Hematopoietic multipotent progenitor cell treated with erythropoietin and hydrocortisone succinate and interleukin-3 and kit ligand, for 6 days (in vitro differentiated cells): ENCODE results near the gene CCDC7.
"Not testable (repeated sequence)": the region's sequence is repeated elsewhere in the genome, so short reads cannot be mapped to it uniquely, and the experiment has no call there.

Experiments
- DNase-seq: peaks from one replicate; pipeline ENCODE4 v3.0.0-alpha.2; 2015

CCDC7 gene

GRCh38 chr10:32891261-32891660, 445.3 kb downstream of the CCDC7 start:
- DNase-seq = no peak

- peak; percentile 32 for DNase-seq
Observed at GRCh38 chr10:32893434-32893833, 447.5 kb downstream of the CCDC7 start.

GRCh38 chr10:32893916-32894664, 448.1 kb downstream of the CCDC7 start:
- DNase-seq = no peak

DNA sequence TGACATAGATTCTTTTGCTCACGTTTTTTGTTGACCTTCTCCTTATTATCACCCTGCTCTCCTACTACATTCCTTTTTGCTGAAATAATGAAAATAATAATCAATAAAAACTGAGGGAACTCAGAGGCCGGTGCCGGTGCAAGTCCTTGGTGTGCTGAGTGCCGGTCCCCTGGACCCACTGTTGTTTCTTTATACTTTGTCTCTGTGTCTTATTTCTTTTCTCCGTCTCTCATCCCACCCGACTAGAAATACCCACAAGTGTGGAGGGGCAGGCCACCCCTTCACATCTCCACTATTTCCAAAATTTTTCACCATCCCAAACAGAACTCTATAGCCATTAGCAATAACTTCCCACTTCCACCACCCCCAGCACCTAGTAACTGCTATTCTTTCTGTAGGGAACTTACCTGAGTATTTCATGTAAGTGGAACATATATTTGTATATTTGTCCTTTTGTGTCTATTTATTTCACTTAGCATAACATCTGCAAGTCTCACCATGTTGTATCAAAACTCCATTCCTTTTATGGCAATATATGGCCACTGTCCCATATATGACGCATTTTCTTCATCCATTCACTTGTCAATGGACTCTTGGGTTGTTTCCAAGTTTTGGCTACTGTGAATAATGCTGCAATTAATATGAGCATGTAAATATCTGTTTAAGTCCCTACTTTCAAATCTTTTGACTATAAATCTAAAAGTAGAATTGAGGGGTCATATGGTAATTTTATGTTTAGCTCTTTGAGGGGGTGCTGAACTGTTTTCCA, 449.4 kb downstream of the CCDC7 start:
- DNase-seq = not testable (repeated sequence)

DNA sequence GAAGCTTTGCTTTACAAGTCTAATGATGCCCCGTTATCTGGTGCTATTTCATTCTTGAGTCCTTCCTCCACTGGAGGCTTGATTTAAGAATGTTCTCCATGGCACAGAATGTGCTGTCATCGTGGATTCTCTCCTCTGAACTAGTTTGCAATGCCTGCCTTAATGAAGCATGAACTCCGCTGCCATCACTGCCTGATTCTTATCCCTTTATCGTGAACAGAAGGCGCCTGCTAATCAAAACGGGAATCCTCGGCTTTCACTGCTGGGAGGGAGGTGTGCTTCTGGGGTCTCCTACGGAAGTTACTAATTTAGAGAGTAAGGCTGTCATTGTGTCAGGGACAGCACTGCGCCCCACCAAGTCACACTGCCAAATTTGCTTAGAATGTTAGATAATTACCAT, 455.9 kb downstream of the CCDC7 start:
- no peak for DNase-seq

GRCh38 chr10:32905466-32905865, 459.5 kb downstream of the CCDC7 start:
- no peak for DNase-seq

DNA sequence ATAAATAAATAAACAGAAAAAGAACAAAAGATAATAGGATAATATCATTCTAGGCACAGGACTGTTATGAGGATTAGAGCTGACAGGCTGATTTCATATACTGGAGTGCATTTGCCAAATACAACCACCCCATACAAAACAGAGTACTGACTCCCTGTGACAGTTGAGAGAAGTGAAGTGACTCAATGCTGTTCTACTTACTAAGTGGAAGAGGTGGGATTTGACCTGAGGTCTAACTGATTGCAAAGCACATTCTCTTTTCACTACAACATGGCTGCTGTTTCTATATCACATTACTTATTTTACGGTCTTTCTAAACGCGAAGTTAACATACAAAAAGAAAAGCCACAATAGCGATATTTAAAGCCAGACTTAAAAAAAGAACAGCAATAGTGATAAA, 460.7 kb downstream of the CCDC7 start:
- DNase-seq = no peak

GRCh38 chr10:32909456-32909855, 463.5 kb downstream of the CCDC7 start:
- no peak for DNase-seq

DNA sequence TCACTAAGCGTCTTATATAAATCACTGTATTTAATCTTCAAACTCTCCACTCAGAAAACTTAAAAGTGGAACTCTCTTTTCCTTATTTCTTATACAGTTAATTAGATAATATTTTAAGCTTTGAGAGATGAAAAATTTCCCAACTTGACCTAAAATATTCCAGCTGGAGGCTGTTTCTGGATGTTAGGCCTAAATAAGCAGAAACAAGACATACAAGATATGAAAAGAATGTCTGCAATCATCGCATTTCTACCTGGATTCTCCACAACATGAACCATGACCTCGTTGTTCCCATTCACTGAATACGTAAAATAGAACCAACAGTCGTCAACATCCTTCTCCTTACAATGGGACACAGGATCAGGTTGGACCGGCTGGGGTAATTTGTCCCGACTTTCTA, 464.0 kb downstream of the CCDC7 start:
- DNase-seq = not testable (repeated sequence)

- no peak for DNase-seq
Observed at GRCh38 chr10:32911285-32912016, 465.5 kb downstream of the CCDC7 start.

GRCh38 chr10:32917817-32918216, 471.9 kb downstream of the CCDC7 start:
- DNase-seq = not testable (repeated sequence)

DNA sequence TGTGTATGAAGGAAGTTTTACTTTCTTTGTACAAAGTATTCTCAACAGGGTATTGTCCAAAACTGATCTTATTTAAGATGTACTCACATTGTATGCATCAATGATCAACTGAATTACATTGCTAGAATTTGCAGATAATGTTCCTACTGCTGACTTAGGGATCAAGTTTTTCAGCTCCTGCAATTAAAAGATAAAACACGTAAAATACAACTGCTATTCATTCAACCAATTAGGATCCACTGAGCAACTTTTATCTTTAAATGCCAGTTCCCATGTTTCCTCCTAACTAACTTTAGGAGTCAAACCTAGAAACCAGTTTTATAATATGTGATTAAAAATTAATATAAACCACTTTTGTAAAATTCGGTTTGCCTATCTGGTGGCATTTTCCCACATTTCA, 476.2 kb downstream of the CCDC7 start:
- peak; percentile 92 for DNase-seq

DNA sequence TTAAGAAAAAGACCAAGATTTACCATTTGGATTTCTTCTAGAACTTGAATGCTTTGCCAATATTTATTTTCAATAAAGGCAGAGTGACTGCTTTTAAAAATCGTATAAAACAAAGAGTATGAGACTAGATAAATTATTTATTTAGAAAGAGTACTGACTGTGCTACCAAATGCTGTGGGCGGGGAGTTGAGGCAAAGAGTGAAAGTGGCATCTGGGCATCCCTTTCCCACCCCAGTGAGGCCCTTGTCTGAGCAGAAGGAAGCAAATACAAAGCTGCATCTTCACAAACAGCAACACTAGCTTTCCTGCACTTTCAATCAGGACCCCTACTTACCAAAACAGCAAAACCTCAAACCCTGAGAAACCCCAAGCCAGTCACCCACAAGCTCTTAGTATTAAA, 477.2 kb downstream of the CCDC7 start:
- no peak for DNase-seq

DNA sequence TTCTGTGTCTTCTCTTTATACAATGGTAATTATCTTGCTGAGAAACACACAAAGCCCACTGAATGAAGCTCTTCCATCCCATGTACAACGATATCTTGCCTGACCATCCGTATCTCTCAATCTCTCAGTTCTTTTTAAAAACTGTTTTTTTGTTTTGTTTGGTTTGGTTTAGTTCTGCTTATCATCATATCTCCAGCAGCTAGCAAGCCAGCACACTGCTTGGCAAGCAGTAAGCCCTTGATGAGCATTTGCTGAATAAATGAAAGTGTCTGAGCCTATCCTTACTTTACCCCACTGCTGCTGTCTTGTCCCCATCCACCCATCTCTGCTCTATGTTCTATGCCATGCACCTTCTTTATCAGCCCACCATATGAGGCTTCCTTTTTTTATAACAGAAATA, 477.9 kb downstream of the CCDC7 start:
- DNase-seq = peak; percentile 81
